HL-60 (cell line): ENCODE data around the gene IDH3B.
A peak's percentile ranks its signal among the peaks of the same experiment; 100 is the strongest.

ENCODE experiments used
- CTCF ChIP-seq: IDR thresholded peaks from one replicate; pipeline ENCODE4 v1.5.1; 2011; ENCODE audit warnings: low read length, control low read depth, inconsistent platforms; ENCODE audit not compliant: insufficient read depth
- POLR2AphosphoS5 ChIP-seq: IDR thresholded peaks from 2 replicates; pipeline ENCODE4 v1.6.1; 2012; ENCODE audit warnings: low read depth
- REST ChIP-seq: IDR thresholded peaks from 2 replicates; pipeline ENCODE4 v1.6.1; 2012; ENCODE audit warnings: low read depth; ENCODE audit not compliant: insufficient replicate concordance

- TF ChIP-seq CTCF (no peak), POLR2AphosphoS5 (0 out of 2 replicates have a peak, but pooled peaks have one; percentile 13), REST (no peak)
These were observed 9.6 kb downstream of the IDH3B start for GRCh38 chr20:2654384-2654822.
